ENCODE data around the gene APOA5. TPM values are rescaled to one million over a fixed set of nuclear protein-coding genes. Genes with fewer than 3 reads are reported as not detected.

Gene APOA5
- total and polyA plus RNA-seq, 2 of the 13 experiments (the other 11 are each of a cell fraction or from before 2014, with no cell fraction given): 44.0 to 49.1 TPM

GRCh38 chr11:116750070-116750718, 41.5 kb downstream of the APOA5 start (continued):
- TF ChIP-seq ZNF280B (CRISPR knock-in tag; IDR thresholded peaks at IDR 0.05; ENCODE audit: borderline replicate concordance): no peak
- no peak for TF ChIP-seq TOPORS (CRISPR knock-in tag; IDR thresholded peaks at IDR 0.05)
- TF ChIP-seq ZNF569 (CRISPR knock-in tag; IDR thresholded peaks at IDR 0.05; ENCODE audit: borderline replicate concordance): no peak
- no peak for TF ChIP-seq ZNF598 (CRISPR knock-in tag; IDR thresholded peaks at IDR 0.05; ENCODE audit: borderline replicate concordance)

- H3K9me3 ChIP-seq (ENCODE audit: low read length): no peaks in the 10 kb centered on the region
- CTCF ChIA-PET (ENCODE audit: low intra/inter-chr PET ratio, low total read pairs): interaction anchor here (1.7 kb wide), 1 partner anchor 10 kb away, joined by 10 read pairs; no protein-coding TSS in a partner anchor
- H3K36me3 ChIP-seq (replicated peaks in 1 of 2; ENCODE audit: control insufficient read depth in 1 of 2, insufficient read depth in 2 of 2, low read length in 2 of 2): peaks cover 2 to 9% of the 10 kb centered on the region in 2 experiments; a peak in 2 of 5 replicates
- in situ Hi-C loops (cut with HindIII; ENCODE audit: extremely low pct_ligation_motif_present, low pct_unique_long_range_greater_than_20kb) (no loop called here), intact Hi-C loops (cut with micrococcal nuclease; ENCODE audit: unreplicated experiment) (no loop called here)
- H3K4me2 ChIP-seq (ENCODE audit: low read depth, low read length): no peak overlapping the region
- DNase-seq (ENCODE audit: low spot score): no peak
- H3K9ac ChIP-seq (ENCODE audit: insufficient read depth, low read depth, low read length): no peak overlapping the region
- no peak overlapping the region for H3K4me3 ChIP-seq (replicated peaks in 1 of 3; ENCODE audit: insufficient read depth in 1 of 3, low read depth in 2 of 3, low read length in 3 of 3)
- H2AFZ ChIP-seq (ENCODE audit: low read length): no peak overlapping the region
- no TSS peak for BruUV-seq (replicated peaks)
- 83% methylated on average over 6 of the region's 6 CpGs for WGBS (ENCODE audit: low lambda C conversion rate)
- no peak for FAIRE-seq
- no peak overlapping the region for H3K27ac ChIP-seq (ENCODE audit: extremely low read length, insufficient read depth, low read length)
- POLR2A ChIA-PET: no interaction called here
- ATAC-seq: no peak
- H3K79me2 ChIP-seq (ENCODE audit: insufficient read depth, low read length): no peaks in the 10 kb centered on the region
- H3K27me3 ChIP-seq (ENCODE audit: control insufficient read depth in 1 of 2, insufficient read depth in 2 of 2, low read length in 2 of 2): no peaks in the 10 kb centered on the region
- H4K20me1 ChIP-seq (ENCODE audit: insufficient read depth, low read length): no peaks in the 10 kb centered on the region
- peaks cover 15% of the 10 kb centered on the region for H3K4me1 ChIP-seq (ENCODE audit: insufficient read depth, low read length)
- no peak for TF ChIP-seq KLF12 (CRISPR knock-in tag; IDR thresholded peaks at IDR 0.05; ENCODE audit: borderline replicate concordance)
- no peak for TF ChIP-seq KAT7 (CRISPR knock-in tag; IDR thresholded peaks at IDR 0.05; ENCODE audit: borderline replicate concordance)
- no peak for TF ChIP-seq RBFOX2 (IDR thresholded peaks at IDR 0.05; ENCODE audit: low read depth, low read length)
- TF ChIP-seq ZNF691 (CRISPR knock-in tag; IDR thresholded peaks at IDR 0.05; ENCODE audit: borderline replicate concordance, low read depth): no peak
- TF ChIP-seq ZNF333 (CRISPR knock-in tag; IDR thresholded peaks at IDR 0.05; ENCODE audit: borderline replicate concordance): no peak
- no peak for TF ChIP-seq AKAP8 (CRISPR knock-in tag; IDR thresholded peaks at IDR 0.05)
- TF ChIP-seq ZSCAN25 (CRISPR knock-in tag; IDR thresholded peaks at IDR 0.05): no peak
- no peak for TF ChIP-seq FOXP1 (IDR thresholded peaks at IDR 0.05)
- no peak for TF ChIP-seq FOXP1 (CRISPR knock-in tag; IDR thresholded peaks at IDR 0.05)
- TF ChIP-seq FOXO4 (CRISPR knock-in tag; conservative IDR thresholded peaks at IDR 0.05): no peak
- no peak for TF ChIP-seq ZNF552 (CRISPR knock-in tag; IDR thresholded peaks at IDR 0.05; ENCODE audit: borderline replicate concordance)
- no peak for TF ChIP-seq ZBTB20 (CRISPR knock-in tag; IDR thresholded peaks at IDR 0.05; ENCODE audit: borderline replicate concordance, low read depth)
- no peak for TF ChIP-seq ZNF605 (CRISPR knock-in tag; IDR thresholded peaks at IDR 0.05)
- no peak for TF ChIP-seq TIGD3 (CRISPR knock-in tag; IDR thresholded peaks at IDR 0.05; ENCODE audit: borderline replicate concordance)
These were observed 49.6 kb downstream of the APOA5 start for GRCh38 chr11:116742104-116742503.

Data from HepG2 (cell line).